SH-SY5Y (cell line): Measurements from ENCODE around the gene UTP3.

ENCODE experiments used
- GATA2 ChIP-seq: IDR thresholded peaks from 2 replicates; pipeline ENCODE4 v1.6.1; 2011; ENCODE audit warnings: mild to moderate bottlenecking, low read depth, low read length
- GATA3 ChIP-seq: IDR thresholded peaks from 2 replicates; pipeline ENCODE4 v1.6.1; 2011; ENCODE audit warnings: low read depth, mild to moderate bottlenecking, low read length, moderate library complexity

DNA sequence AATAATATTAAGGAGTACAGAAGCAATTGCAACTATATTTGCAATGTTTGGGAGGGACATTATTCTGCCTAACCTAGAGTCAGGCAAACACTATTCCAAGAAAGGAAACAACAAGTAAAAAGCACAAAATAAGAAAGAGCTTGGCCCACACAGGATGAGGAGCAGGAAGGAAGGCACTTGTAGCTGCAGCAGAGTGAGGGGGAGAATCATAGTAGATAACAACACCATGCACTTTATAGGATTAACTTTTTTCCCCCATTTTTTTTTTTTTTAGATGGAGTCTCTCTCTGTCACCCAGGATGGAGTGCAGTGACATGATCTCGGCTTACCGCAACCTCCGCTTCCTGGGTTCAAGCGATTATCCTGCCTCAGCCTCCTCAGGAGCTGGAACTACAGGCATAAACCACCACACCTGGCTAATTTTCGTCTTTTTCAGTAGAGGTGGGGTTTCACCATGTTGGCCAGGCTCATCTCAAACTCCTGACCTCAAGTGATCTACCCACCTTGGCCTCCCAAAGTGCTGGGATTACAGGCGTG, 11.7 kb upstream of the UTP3 start:
- TF ChIP-seq GATA2 (no peak), GATA3 (no peak)
